Smooth muscle cell (in vitro differentiated cells): ENCODE data around the gene RALGAPB. TPM values are rescaled to one million over a fixed set of nuclear protein-coding genes. Genes with fewer than 3 reads are reported as not detected.

Experiments used
- DNase-seq: peaks from one replicate; lab custom pipeline; 2025; ENCODE audit not compliant: unreplicated experiment; lab: John Stamatoyannopoulos, UW
- H2AFZ ChIP-seq: fragments of 200-600 bp; sonication (generic); 2 replicates; pipeline ENCODE4 v1.6.0; 2016; ENCODE audit warnings: antibody characterized with exemption, low read depth, mild to moderate bottlenecking
- H3F3A ChIP-seq: fragments of 200-600 bp; sonication (generic); 2 replicates; pipeline ENCODE4 v1.6.0; 2017; ENCODE audit warnings: antibody characterized with exemption, low read depth
- H3K27ac ChIP-seq: fragments of 200-600 bp; sonication (generic); 2 replicates; pipeline ENCODE4 v1.5.1; 2016; ENCODE audit warnings: low read depth, mild to moderate bottlenecking
- H3K27me3 ChIP-seq: fragments of 200-600 bp; sonication (generic); 2 replicates; pipeline ENCODE4 v1.6.1; 2016; ENCODE audit warnings: low read depth, mild to moderate bottlenecking
- H3K36me3 ChIP-seq: fragments of 200-600 bp; sonication (generic); 2 replicates; pipeline ENCODE4 v1.5.1; 2016; ENCODE audit warnings: low read depth
- H3K4me1 ChIP-seq: fragments of 200-600 bp; sonication (generic); 2 replicates; pipeline ENCODE4 v1.5.1; 2016; ENCODE audit warnings: low read depth
- H3K4me2 ChIP-seq: fragments of 200-600 bp; sonication (generic); 2 replicates; pipeline ENCODE4 v1.6.0; 2016; ENCODE audit warnings: mild to moderate bottlenecking
- H3K4me3 ChIP-seq: fragments of 200-600 bp; sonication (generic); 2 replicates; pipeline ENCODE4 v1.5.1; 2016; ENCODE audit warnings: mild to moderate bottlenecking
- H3K79me2 ChIP-seq: fragments of 200-600 bp; sonication (generic); 2 replicates; pipeline ENCODE4 v1.6.0; 2016; ENCODE audit warnings: low read depth, mild to moderate bottlenecking
- H3K9ac ChIP-seq: fragments of 200-600 bp; sonication (generic); 2 replicates; pipeline ENCODE4 v1.6.0; 2016; ENCODE audit warnings: low read depth
- H3K9me3 ChIP-seq: fragments of 200-600 bp; sonication (generic); replicated peaks from 2 replicates; pipeline ENCODE4 v1.5.1; 2016; ENCODE audit warnings: low read depth
- H4K20me1 ChIP-seq: fragments of 200-600 bp; sonication (generic); 2 replicates; pipeline ENCODE4 v1.6.0; 2016; ENCODE audit warnings: low read depth
- WGBS: methylation state at CpG from one replicate; pipeline ENCODE4 v1.1.7; 2016; ENCODE audit warnings: low lambda C conversion rate; 5-methylcytosine and 5-hydroxymethylcytosine counted together
- polyA plus RNA-seq: library from polyadenylated mRNA; unstranded; fragments of >200 nt; fragmentation: Nextera tagmentation; extraction: Ambion mirVana; gene quantifications from 2 replicates; pipeline ENCODE4 v1.2.1, GENCODE V29; 2016
- total RNA-seq: library from RNA; depleted of rRNA; stranded (reverse); fragments of >200 nt; gene quantifications from 2 replicates; pipeline ENCODE4 v1.2.3, GENCODE V29; 2014
- TF ChIP-seq, protein P1 (sequence below): fragments of 200-600 bp; sonication (generic); IDR thresholded peaks from 2 replicates; pipeline ENCODE4 v1.5.1; 2017; ENCODE audit warnings: borderline replicate concordance, mild to moderate bottlenecking, antibody characterized with exemption; ENCODE audit not compliant: insufficient read depth, poor library complexity, severe bottlenecking

The RALGAPB gene
- total RNA-seq (33.3 and 43.2 TPM in 2 replicates), polyA plus RNA-seq (8.9 and 11.4 TPM in 2 replicates)

DNA sequence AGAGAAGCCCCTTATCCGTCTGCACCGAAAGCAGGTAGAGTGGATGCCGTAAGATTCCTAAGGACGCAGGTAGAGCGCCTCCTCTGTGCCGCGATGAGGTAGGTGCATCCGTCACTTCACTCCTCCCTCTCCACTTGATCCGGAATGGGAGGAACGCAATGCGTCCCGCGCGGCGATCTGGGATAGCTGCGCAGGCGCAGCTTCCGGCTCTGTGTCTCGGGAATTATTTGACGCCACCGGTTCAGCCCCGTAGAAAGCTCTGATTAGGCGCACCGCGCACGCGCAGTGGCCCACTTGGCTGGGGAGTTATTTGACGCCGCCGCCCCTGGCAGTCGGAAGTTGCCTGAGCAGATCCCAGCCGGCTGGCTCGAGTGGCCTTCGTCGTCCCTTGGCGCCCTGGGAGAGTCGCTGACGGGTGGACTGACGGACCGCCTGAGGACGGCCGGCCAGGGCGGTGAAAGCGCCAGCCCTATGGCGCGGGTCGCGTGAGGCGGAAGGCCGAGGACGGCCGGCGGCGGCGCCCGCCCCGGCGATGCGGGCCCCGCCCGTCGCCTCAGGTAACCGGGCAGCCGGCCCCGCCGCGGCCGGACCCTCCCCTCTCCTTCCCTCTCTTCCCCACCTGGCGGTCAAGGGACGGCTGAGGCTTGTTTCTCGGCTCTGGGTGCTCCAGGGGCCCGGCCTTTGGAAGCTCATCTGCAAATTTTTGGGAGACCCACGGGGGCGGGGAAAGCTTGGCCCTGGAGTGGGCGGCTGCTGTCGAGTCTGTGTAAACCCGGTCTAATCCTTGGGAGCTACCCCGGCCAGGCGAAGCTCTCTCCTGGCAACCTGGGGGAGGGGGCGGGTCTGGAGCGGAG is at the start of gene RALGAPB:
RALGAPB (plus strand) TSS at position 331 of the 854 bp plus-strand sequence. CDS start 15,590 bp downstream, outside the sequence.
- peak within 1 kb of the TSS; percentile 92 for H2AFZ ChIP-seq
- H3K36me3 ChIP-seq = no peaks in the 10 kb centered on the region
- peak within 1 kb of the TSS; percentile 73 for H3K27ac ChIP-seq
- no peaks in the 10 kb centered on the region for H3K9me3 ChIP-seq
- peaks cover 5% of the 10 kb centered on the region for H3F3A ChIP-seq
- DNase-seq = peak; percentile 93
- H3K79me2 ChIP-seq = peaks cover 49% of the 10 kb centered on the region
- peaks cover 12% of the 10 kb centered on the region for H3K4me1 ChIP-seq
- TF ChIP-seq, protein P1, sequence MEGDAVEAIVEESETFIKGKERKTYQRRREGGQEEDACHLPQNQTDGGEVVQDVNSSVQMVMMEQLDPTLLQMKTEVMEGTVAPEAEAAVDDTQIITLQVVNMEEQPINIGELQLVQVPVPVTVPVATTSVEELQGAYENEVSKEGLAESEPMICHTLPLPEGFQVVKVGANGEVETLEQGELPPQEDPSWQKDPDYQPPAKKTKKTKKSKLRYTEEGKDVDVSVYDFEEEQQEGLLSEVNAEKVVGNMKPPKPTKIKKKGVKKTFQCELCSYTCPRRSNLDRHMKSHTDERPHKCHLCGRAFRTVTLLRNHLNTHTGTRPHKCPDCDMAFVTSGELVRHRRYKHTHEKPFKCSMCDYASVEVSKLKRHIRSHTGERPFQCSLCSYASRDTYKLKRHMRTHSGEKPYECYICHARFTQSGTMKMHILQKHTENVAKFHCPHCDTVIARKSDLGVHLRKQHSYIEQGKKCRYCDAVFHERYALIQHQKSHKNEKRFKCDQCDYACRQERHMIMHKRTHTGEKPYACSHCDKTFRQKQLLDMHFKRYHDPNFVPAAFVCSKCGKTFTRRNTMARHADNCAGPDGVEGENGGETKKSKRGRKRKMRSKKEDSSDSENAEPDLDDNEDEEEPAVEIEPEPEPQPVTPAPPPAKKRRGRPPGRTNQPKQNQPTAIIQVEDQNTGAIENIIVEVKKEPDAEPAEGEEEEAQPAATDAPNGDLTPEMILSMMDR = no peak
- peak within 1 kb of the TSS; percentile 70 for H3K4me3 ChIP-seq
- no peaks in the 10 kb centered on the region for H3K27me3 ChIP-seq
- 1% methylated on average over 68 of the region's 81 CpGs for whole genome bisulfite sequencing
- peaks cover 45% of the 10 kb centered on the region for H4K20me1 ChIP-seq
- H3K4me2 ChIP-seq = peak within 1 kb of the TSS; percentile 85
- peak within 1 kb of the TSS; percentile 77 for H3K9ac ChIP-seq

DNA sequence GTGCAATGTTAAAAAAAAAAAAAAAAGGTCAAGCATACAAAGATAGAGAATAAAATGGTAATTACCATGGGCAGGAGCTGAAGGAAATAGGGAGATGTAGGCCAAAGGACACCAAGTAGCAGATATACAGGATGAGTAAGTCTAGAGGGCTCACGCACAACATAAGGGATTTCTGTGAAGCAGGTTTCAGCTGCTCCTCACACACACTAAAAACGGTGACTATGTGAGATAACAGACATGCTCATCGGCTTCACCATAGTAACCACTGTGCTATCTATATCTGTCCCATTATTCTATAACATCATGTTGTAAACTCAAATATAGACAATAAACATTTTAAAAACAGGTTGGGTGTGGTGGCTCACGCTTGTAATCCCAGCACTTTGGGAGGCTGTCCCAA is 49.1 kb upstream of the RALGAPB start:
- H3K4me3 ChIP-seq = no peak overlapping the region
- WGBS = 84% methylated on average over 4 of the region's 4 CpGs
- H3K4me2 ChIP-seq = no peak overlapping the region
- no peak overlapping the region for H2AFZ ChIP-seq
- H3K9me3 ChIP-seq = no peaks in the 10 kb centered on the region
- peaks cover 20% of the 10 kb centered on the region for H3K36me3 ChIP-seq
- H3K79me2 ChIP-seq = peaks cover 28% of the 10 kb centered on the region
- no peak overlapping the region for H3K27ac ChIP-seq
- H3K27me3 ChIP-seq = no peaks in the 10 kb centered on the region
- peaks cover 80% of the 10 kb centered on the region for H4K20me1 ChIP-seq
- no peak overlapping the region for H3K9ac ChIP-seq
- no peak for DNase-seq
- TF ChIP-seq, protein P1 = no peak
- H3F3A ChIP-seq = peaks cover 18% of the 10 kb centered on the region
- no peaks in the 10 kb centered on the region for H3K4me1 ChIP-seq

DNA sequence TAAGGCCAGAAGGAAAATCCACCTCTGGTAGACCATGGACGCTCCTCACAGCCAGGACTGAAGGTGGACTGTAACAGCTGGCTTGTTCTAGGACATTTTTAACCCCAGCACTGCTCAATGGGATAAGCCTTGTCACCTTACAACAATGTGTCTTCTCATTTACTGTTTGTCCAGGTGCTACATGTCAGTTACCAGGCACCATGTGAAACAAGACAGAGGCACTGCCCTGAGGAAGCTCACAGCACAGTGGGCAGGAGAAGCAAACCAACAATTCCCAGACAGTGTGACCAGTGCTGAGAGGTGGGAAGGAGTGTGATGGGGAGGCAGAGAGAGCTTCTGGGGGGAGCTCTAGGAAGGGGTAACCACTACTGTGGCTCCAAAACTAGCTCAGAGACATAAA is 48.2 kb upstream of the RALGAPB start:
- DNase-seq = no peak
- H3K9ac ChIP-seq = no peak overlapping the region
- H3K4me2 ChIP-seq = no peak overlapping the region
- no peak overlapping the region for H3K4me3 ChIP-seq
- H3F3A ChIP-seq = peaks cover 18% of the 10 kb centered on the region
- H2AFZ ChIP-seq = no peak overlapping the region
- peaks cover 18% of the 10 kb centered on the region for H3K36me3 ChIP-seq
- H3K27me3 ChIP-seq = no peaks in the 10 kb centered on the region
- H3K4me1 ChIP-seq = no peaks in the 10 kb centered on the region
- TF ChIP-seq, protein P1 = no peak
- H3K27ac ChIP-seq = no peak overlapping the region
- whole genome bisulfite sequencing = 96% methylated on average over 1 of the region's 1 CpG
- no peaks in the 10 kb centered on the region for H3K9me3 ChIP-seq
- peaks cover 35% of the 10 kb centered on the region for H3K79me2 ChIP-seq
- H4K20me1 ChIP-seq = peaks cover 89% of the 10 kb centered on the region
